SKM-1 (cell line): Measurements from ENCODE around the gene MAPK8IP1.
"Not testable (repeated sequence)": the region's sequence is repeated elsewhere in the genome, so short reads cannot be mapped to it uniquely, and the experiment has no call there.

Source experiments
- DNase-seq: peaks from one replicate; lab custom pipeline; 2025; ENCODE audit not compliant: unreplicated experiment; lab: John Stamatoyannopoulos, UW

Gene MAPK8IP1

DNA sequence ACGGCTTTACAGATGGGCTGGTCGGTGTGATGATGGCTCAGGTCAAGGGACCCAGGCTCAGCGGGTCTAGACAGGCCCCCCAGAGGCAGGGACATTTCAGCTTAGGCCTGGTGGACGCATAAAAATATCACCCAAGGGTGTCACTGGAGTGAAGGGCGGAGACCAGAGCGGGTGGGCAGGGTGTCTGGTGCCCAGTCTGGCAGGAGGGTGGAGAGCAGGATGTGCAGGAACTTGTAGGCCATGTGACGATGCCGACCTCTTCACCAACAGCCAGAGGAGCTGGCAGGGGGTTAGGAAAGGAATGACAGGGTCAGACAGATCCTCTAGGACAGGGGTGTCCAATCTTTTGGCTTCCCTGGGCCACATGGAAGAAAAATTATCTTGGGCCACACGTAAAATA is 4.5 kb downstream of the MAPK8IP1 start:
- DNase-seq, result no peak

DNA sequence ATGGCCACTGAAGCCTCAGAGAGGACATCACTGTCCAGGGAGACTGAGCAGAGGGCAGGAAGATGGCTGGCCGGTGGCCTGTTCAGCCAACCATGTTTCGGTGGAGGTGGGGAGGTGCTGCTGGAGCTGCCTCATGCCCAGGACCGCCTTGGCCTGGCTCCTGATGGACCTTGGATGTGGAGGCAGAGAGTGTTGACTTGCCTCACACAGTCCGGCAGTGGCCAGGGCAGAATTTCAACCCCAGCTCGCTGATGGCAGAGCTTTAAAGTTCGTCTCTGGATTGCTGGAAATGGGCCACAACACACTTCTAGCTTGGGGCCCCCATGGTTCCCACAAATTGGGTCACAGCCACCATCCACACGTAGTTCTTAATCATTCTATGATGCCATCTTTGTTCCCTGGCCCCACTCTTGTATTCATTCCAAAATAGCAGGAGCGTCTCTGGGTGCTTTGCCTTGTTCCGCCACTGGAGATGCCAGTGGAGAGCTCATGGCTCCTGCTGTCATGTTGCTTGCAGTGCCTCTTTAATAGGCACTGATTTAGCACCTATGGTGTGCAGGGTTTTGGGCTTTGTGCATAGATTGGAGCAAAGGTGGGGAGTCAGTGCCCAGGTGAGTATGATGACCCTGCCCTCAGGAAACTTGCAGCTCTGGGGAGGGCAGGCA is 5.6 kb downstream of the MAPK8IP1 start:
- no peak for DNase-seq

DNA sequence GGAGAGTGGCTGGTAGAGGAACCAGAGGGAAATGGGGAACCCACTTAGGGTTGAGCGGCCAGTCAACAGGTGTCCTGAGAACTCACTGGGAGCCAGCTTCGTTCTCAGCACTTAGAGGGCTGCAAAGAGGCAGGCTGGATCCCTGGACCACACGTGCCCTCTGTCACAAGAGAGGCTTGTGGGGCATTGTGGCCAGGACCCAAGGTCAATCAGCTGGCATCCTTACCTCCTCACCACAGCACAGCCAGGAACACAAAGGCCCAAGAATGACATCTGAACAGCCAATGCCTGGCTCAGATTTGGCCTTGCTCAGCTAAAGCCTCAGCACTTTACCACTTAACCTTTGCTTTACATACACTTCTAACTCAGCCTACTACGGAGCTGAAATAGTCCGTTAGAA is 7.4 kb downstream of the MAPK8IP1 start:
- no peak for DNase-seq

DNA sequence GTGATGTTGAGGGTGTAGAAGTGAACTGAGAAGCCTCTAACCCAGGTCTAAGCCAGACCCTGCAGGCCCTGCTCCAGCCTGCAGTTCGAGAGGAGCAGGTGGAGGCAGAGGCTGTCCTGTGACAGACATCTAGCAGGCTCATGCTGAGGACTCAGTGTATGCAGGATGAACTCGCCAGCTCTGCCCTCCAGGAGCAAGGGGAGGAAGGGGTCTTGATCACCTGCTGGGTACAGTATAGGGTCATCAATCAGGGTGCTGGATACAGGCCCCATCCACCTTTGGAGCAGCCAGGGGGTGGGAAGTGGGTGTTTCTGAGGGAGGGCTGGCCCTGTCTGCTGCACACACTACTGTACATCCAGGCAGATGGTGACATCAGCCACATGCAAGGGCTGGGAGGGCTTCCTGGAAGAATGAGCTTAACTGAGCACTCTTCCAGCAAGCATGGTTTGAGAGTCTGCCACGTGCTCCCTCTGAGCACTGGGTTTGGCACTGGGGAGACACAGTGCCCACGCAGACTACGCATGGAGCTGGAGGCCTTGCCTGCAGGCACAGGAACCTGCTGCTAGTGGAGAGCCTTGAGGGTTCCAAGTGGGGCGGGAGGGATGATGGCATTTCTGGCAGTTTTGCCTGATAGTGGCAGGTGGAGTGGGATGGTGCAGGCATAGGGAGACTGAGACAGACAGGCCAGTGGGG is 9.2 kb downstream of the MAPK8IP1 start:
- no peak for DNase-seq

DNA sequence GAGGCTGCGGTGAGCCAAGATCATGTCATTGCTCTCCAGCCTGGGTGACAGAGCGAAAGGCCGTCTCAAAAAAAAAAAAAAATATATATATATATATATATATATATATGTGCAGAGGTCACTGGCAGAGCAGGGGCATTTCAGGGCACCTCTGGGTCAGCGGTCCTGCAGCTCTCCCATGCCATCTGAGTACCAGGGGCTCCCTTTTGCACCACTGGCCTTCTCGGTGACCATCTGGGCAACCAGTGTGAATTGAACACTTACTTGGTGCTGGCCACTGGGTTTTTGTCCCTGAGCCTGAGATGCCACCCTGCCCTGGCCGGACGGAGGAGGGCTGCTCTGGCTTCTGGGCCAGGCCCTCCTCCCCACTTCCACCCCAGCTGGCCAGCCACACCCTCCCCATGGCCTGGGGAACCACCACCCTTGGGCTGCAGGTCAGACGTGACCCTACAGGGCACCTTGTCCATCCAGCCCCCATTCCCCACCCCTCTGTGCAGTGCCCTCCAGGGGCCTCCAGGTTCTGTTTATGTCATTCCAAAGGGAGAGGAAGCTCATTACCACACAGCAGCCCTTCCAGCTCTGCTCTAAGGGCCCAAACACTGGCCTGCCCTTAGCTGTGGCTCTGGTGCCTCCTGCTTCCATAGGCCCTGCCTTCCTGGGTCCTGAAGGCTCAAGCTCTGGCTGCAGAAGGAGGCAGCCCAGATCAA is 10.3 kb downstream of the MAPK8IP1 start:
- no peak for DNase-seq

DNA sequence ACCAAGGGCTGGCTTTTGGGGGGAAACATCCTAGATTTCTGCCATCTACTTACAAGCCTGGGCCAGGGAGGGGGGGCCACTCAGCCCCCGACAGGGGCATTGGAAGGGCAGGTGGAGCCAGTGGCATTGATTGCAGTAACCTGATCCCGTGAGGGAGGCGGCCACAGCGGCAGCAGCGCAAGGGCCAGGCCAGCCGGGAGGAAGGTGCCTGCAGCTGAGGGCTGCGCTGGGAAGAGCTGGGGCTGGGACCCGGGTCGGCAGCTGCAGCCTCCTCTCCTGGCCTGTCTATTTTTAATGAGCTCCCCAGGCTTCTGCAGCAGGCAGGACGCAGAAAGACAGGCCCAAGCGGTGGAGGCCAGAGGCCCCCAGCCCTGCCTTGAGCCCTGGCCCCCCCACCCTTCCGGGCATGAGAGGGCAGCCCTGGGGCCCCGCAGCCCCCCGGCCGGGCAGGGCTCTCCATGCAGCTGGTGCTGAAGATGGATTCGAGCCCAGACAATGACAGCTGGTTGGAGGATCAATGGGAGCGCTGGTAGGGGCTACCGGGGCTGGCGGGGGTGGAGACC is 11.1 kb downstream of the MAPK8IP1 start:
- DNase-seq, result no peak

DNA sequence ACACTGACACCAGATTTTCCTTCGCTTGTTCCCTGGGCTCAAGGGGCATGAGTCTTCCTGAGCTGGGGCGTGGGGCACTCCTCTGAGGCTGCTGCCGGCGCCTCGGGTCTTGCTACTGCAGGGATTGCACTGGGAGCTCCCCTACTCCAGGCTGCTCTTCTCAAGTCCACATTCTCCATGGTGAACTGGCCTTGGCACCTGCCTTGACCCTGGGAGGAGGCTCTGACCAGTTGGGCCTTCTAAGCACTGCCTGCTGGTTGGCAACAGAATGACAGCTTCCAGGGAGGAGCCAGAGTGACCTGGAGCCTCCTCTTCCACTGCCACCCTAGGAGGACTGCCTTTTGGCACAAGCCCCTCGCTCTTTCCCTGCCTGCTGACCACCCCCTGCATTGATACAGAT is 12.1 kb downstream of the MAPK8IP1 start:
- no peak for DNase-seq

DNA sequence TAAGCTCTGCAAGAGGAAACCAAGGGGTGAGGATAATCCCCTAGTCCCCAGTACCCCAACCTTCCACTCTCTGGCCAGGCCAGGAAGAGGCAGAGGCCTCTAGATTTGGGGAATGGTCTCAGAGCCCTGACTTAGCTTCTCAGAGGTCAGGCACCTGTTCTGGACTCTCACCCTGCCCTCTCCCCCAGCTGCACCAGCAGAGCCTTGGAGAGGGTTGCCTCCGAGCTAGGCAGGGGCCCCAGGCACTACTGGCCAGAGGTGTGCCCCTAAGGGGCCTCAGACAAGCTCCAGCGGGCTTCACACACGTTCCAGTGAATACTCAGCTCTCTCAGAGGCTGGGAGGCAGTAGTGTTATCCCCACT is 13.6 kb downstream of the MAPK8IP1 start:
- no peak for DNase-seq

DNA sequence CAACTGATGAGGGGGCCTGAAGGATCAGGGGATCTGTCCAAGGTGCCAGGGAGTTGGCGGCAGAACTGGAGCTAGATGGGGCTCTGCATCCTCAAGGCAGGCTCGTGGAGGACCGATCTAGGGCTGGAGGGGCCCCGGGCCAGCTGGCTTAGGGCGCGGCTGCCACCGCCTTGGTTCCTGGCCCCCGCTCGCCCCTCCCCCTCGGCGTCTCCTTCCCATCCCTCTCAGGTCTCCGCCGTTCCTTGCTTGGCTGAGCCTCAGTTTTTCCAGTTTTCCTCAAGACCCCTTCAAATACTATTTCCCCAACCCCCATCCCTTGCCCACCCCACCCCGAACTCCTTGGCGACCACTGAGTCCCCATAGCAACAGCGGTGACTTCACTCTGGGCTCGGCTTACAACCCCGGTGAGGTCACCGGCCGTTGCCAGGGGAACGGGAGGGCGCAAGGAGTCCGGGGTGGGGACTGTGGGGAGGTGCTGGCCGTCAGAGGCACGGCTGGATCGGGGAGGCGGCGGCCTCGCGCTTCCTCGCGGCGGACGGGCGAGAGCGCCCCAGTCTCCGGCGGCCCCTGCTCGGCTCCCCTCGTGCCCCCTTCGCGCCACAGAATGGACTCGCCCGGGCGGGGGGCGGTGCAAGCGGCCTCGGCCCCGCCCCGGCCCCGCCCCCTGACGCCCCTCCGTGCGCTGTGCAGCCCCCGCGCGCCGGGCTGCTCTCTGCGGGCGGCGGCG is 14.2 kb downstream of the MAPK8IP1 start:
- no peak for DNase-seq

DNA sequence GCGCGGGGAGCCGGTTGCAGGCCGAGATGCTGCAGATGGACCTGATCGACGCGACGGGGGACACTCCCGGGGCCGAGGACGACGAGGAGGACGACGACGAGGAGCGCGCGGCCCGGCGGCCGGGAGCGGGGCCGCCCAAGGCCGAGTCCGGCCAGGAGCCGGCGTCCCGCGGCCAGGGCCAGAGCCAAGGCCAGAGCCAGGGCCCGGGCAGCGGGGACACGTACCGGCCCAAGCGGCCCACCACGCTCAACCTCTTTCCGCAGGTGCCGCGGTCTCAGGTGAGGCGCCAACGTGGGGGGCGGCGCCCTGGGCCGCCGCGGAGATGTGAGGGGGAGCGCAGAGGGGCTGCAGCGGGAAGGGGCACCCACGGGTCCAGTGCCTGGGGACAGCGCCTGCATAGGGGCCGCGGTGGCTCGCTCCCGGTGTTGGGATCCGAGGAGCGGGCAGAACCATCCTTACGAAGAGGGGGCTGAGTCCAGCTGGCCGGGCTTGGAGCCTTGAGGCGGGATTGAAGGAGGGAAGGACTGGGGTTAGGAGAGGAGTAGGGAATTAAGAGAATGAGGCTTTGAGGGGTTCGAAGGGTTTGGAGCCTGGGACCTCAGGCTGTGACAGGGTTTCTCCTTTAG is 14.8 kb downstream of the MAPK8IP1 start:
- DNase-seq, result not testable (repeated sequence)

DNA sequence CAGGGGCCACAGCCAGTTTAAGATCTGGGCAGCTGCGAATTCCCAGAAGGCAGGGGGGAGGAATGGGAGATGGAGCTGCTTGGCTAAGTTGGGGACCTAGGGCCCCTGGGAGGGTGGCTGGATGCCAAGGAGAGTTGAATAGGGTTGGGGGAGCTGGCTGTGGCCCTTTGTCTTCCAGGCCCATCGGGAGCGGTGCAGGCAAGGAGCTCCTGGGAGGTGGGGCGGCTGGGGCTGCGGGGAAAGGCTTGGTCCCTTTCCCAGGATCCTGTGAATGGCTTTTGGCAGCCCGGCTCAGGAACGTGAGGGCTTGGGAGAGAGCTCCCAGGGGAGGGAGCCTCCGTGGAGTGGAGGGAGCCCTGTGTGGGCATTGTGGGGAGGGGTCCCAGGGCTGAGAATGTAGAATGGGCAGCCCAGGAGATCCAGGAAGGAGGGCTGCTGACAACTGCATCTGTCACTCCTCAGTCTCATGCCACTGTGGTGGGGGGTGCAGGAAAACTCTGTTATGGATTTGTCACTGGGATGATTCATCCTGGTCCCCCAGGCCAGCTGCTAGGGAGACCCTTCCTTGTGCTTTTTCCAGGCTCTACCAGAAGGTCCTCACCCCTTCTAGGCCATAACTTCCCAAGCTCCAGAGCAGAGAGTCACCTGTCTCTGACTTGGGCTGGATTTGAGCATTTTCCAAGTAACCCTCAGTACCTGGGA is 15.6 kb downstream of the MAPK8IP1 start:
- no peak for DNase-seq

DNA sequence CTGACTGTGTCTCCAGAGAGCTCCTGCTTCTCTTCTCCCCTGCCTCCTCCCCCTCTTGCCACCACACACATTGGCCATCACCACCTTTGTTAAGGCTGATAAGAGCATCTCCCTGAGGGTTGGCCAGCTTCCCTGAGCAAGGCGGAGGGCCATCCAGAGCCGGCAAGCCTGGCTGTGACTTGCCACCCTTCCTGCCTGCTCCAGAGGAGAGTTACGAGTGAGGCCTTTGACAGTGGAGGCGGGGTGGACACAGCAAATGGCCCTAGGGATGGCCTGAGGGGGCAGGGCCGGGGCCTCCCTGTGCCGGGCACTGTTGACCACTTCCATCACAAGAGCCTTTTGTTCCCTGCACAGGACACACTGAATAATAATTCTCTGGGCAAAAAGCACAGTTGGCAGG is 16.2 kb downstream of the MAPK8IP1 start:
- DNase-seq, result no peak

DNA sequence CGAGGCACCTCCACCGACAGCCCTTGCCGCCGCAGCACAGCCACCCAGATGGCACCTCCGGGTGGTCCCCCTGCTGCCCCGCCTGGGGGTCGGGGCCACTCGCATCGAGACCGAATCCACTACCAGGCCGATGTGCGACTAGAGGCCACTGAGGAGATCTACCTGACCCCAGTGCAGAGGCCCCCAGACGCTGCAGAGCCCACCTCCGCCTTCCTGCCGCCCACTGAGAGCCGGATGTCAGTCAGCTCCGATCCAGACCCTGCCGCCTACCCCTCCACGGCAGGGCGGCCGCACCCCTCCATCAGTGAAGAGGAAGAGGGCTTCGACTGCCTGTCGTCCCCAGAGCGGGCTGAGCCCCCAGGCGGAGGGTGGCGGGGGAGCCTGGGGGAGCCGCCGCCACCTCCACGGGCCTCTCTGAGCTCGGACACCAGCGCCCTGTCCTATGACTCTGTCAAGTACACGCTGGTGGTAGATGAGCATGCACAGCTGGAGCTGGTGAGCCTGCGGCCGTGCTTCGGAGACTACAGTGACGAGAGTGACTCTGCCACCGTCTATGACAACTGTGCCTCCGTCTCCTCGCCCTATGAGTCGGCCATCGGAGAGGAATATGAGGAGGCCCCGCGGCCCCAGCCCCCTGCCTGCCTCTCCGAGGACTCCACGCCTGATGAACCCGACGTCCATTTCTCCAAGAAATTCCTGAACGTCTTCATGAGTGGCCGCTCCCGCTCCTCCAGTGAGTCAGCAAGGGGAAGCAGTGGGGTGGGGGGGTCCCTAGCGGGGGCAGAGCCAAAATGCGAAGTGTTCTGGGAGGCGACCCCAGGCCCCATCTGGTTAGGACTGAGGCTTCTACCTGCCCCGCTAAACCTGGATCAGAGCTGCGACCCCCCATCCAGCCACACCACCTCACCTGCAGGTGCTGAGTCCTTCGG is 17.3 kb downstream of the MAPK8IP1 start:
- no peak for DNase-seq

DNA sequence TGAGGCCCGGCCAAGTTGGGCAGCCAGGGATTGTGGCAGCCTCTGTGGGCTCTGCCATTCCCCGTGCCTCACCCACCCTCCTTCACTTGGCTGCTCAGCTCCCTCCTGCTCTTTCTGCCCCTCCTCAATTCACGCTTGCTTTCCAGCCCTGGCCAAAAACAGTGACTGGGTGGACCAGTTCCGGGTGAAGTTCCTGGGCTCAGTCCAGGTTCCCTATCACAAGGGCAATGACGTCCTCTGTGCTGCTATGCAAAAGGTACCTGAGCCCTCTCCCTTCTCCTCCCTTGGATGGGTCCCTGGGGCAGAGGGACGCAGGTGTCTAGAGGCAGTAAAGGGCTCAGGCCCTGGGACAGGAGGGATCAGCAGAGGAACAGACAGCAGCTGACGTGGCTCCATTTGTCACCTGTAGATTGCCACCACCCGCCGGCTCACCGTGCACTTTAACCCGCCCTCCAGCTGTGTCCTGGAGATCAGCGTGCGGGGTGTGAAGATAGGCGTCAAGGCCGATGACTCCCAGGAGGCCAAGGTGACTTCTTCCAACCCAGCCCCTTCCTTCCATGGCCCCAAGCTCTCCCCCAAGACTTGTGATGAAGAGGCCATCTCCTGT is 19.0 kb downstream of the MAPK8IP1 start:
- no peak for DNase-seq

DNA sequence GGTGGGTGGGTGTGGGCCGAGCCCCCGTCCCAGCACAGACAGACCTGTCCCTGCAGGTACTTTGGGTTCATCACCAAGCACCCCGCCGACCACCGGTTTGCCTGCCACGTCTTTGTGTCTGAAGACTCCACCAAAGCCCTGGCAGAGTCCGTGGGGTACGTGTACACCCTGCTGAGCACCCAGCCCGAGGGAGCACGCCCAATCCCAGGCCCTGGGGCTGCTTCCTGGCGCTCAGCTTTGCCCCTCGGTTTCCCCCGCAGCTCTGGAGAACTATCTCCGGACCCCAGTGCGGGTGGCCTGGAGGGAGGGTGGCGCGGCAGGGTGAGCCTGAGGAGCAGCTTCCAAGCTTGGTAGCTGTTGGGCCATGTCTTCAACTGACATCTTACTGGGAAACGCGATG is 19.6 kb downstream of the MAPK8IP1 start:
- DNase-seq, result no peak

DNA sequence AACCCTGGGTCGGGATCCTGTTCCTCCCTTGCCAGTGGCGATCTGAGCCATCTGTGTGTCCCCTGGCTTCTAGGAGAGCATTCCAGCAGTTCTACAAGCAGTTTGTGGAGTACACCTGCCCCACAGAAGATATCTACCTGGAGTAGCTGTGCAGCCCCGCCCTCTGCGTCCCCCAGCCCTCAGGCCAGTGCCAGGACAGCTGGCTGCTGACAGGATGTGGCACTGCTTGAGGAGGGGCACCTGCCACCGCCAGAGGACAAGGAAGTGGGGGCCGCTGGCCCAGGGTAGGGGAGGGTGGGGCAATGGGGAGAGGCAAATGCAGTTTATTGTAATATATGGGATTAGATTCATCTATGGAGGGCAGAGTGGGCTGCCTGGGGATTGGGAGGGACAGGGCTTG is 20.1 kb downstream of the MAPK8IP1 start:
- not testable (repeated sequence) for DNase-seq

DNA sequence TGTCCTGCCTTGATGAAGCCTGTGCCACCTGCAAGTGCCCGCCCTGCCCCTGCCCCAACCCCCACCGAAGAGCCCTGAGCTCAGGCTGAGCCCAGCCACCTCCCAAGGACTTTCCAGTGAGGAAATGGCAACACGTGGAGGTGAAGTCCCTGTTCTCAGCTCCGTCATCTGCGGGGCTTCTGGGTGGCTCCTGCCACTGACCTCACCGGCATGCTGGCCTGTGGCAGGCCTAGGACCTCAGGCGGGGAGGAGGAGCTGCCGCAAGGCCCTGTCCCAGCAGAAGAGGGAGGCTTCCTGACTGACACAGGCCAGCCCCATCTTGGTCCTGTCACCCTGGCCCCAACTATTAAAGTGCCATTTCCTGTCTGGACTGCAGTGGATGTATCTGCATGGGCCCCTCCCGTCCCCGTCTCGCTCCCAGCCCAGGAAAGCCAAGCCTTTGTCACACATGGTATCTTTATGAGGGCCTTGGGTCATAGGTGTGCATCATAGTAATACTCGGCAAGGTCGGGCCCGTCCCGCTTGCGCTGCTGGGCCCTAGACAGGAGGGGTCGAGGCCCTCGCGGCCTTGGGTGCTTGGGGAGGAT is 20.7 kb downstream of the MAPK8IP1 start:
- DNase-seq, result no peak

DNA sequence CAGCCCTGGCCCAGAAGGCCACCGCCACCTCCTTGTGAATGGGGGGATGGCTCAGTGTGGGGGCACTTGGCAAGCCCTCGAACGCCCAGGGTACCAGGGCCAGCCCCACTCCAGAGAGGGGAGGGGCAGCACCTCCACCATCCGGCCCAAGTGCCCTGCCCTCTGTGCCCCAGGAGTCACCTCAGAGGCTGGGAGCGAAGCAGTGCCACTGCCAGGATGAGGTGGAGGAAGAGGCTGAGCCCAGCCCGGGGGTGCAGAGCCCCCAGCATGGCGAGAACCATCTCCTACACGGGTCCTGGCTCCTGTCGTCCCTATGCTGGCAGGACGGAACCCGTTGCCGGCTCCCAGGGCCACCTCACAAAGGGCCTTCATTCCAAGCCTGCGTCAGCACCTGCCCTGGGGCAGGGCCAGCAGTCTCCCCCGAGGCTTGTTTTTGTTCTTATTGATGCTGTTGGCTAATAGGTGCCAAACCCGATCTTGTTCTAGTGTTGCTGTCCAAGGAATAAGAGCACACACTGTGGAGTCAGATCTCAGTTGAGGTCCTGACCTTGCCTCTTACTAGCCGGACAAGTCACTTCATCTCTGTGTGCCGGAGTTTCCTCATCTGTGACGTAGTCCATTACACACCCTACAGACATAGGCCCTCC is 21.6 kb downstream of the MAPK8IP1 start, which contains the start of gene FREY1:
TSS of gene FREY1 (minus strand) at position 307 of the 647 bp plus-strand sequence. CDS start at position 281, 26 bp downstream.
- no peak for DNase-seq
